ENCODE results near the gene TSFM.

TSFM gene

GRCh38 chr12:57782608-57783465 is at the start of gene TSFM:
TSFM (plus strand) TSS chr12:57782787; CDS start chr12:57782802, 15 bp downstream.
- TF ChIP-seq ZNF274 (IDR thresholded peaks at IDR 0.05; ENCODE audit: low read depth, low read length): no peak
- H3K4me3 ChIP-seq (ENCODE audit: low read length): peak within 1 kb of the TSS; percentile 92

GRCh38 chr12:57733928-57734327 is 48.7 kb upstream of the TSFM start:
- TF ChIP-seq ZNF274 (IDR thresholded peaks at IDR 0.05; ENCODE audit: low read depth, low read length): no peak
- H3K4me3 ChIP-seq (ENCODE audit: low read length): no peak overlapping the region

- H3K4me3 ChIP-seq (ENCODE audit: low read length): no peak overlapping the region
- no peak for TF ChIP-seq ZNF274 (IDR thresholded peaks at IDR 0.05; ENCODE audit: low read depth, low read length)
Observed at GRCh38 chr12:57734591-57734990, 48.0 kb upstream of the TSFM start.

GRCh38 chr12:57735198-57735855 is 47.3 kb upstream of the TSFM start:
- TF ChIP-seq ZNF274 (IDR thresholded peaks at IDR 0.05; ENCODE audit: low read depth, low read length): no peak
- H3K4me3 ChIP-seq (ENCODE audit: low read length): no peak overlapping the region

- TF ChIP-seq ZNF274 (IDR thresholded peaks at IDR 0.05; ENCODE audit: low read depth, low read length): no peak
- H3K4me3 ChIP-seq (ENCODE audit: low read length): no peak overlapping the region
Observed at GRCh38 chr12:57735952-57736740, 46.4 kb upstream of the TSFM start.

- no peak for TF ChIP-seq ZNF274 (IDR thresholded peaks at IDR 0.05; ENCODE audit: low read depth, low read length)
- H3K4me3 ChIP-seq (ENCODE audit: low read length): no peak overlapping the region
Observed at GRCh38 chr12:57736741-57737466, 45.7 kb upstream of the TSFM start.

GRCh38 chr12:57737467-57738460 is 44.8 kb upstream of the TSFM start:
- no peak for TF ChIP-seq ZNF274 (IDR thresholded peaks at IDR 0.05; ENCODE audit: low read depth, low read length)
- H3K4me3 ChIP-seq (ENCODE audit: low read length): no peak overlapping the region

GRCh38 chr12:57738661-57739237 is 43.8 kb upstream of the TSFM start, which contains the start of gene AGAP2:
AGAP2 (minus strand) TSS chr12:57738742; CDS start chr12:57738246, 496 bp downstream.
- no peak for TF ChIP-seq ZNF274 (IDR thresholded peaks at IDR 0.05; ENCODE audit: low read depth, low read length)
- H3K4me3 ChIP-seq (ENCODE audit: low read length): no peak within 1 kb of the TSS

- no peak for TF ChIP-seq ZNF274 (IDR thresholded peaks at IDR 0.05; ENCODE audit: low read depth, low read length)
- H3K4me3 ChIP-seq (ENCODE audit: low read length): no peak overlapping the region
Observed at GRCh38 chr12:57739387-57739786, 43.2 kb upstream of the TSFM start.

- no peak overlapping the region for H3K4me3 ChIP-seq (ENCODE audit: low read length)
- TF ChIP-seq ZNF274 (IDR thresholded peaks at IDR 0.05; ENCODE audit: low read depth, low read length): no peak
Observed at GRCh38 chr12:57739914-57740538, 42.6 kb upstream of the TSFM start.

- no peak for TF ChIP-seq ZNF274 (IDR thresholded peaks at IDR 0.05; ENCODE audit: low read depth, low read length)
Observed at GRCh38 chr12:57740656-57741412, 41.8 kb upstream of the TSFM start.

More at GRCh38 chr12:57740656-57741412, 41.8 kb upstream of the TSFM start:
- H3K4me3 ChIP-seq (ENCODE audit: low read length): peak overlapping the region; percentile 60; the same call in 1 of the 2 replicates

All from GM08714 (cell line).